H9 (cell line): Measurements from ENCODE around the gene SLC25A25. TPM values are rescaled to one million over a fixed set of nuclear protein-coding genes. Genes with fewer than 3 reads are reported as not detected.

ENCODE experiments used
- DNase-seq: peaks from one replicate; pipeline ENCODE4 v3.0.0-alpha.2; 2017
- H2AFZ ChIP-seq: one replicate; pipeline ENCODE4 v1.6.1; 2013; ENCODE audit warnings: mild to moderate bottlenecking, low read length, control low read depth, moderate library complexity
- H2AK5ac ChIP-seq: 2 replicates; pipeline ENCODE4 v1.6.1; 2013; ENCODE audit warnings: low read length, control low read depth, mixed read lengths; ENCODE audit not compliant: insufficient read length
- H2BK120ac ChIP-seq: one replicate; pipeline ENCODE4 v1.6.1; 2013; ENCODE audit warnings: low read depth, mild to moderate bottlenecking, low read length, control low read depth, inconsistent platforms; ENCODE audit not compliant: poor library complexity, severe bottlenecking
- H2BK12ac ChIP-seq: 2 replicates; pipeline ENCODE4 v1.6.1; 2013; ENCODE audit warnings: low read length, control low read depth, mixed read lengths, low read depth; ENCODE audit not compliant: insufficient read length
- H2BK15ac ChIP-seq: 2 replicates; pipeline ENCODE4 v1.6.1; 2013; ENCODE audit warnings: low read depth, low read length, control low read depth
- H2BK20ac ChIP-seq: one replicate; pipeline ENCODE4 v1.6.1; 2013; ENCODE audit warnings: low read depth, mild to moderate bottlenecking, low read length, control low read depth, inconsistent platforms; ENCODE audit not compliant: poor library complexity, severe bottlenecking
- H2BK5ac ChIP-seq: 2 replicates; pipeline ENCODE4 v1.6.1; 2013; ENCODE audit warnings: low read length, control low read depth, mixed read lengths; ENCODE audit not compliant: insufficient read length
- H3K14ac ChIP-seq: 2 replicates; pipeline ENCODE4 v1.6.1; 2013; ENCODE audit warnings: low read length, control low read depth; ENCODE audit not compliant: insufficient read depth
- H3K18ac ChIP-seq: 2 replicates; pipeline ENCODE4 v1.6.1; 2013; ENCODE audit warnings: low read depth, mild to moderate bottlenecking, mixed read lengths, low read length, control low read depth; ENCODE audit not compliant: insufficient read length
- H3K23ac ChIP-seq: 2 replicates; pipeline ENCODE4 v1.6.1; 2013; ENCODE audit warnings: low read length, control low read depth, mixed read lengths, low read depth; ENCODE audit not compliant: insufficient read length
- H3K23me2 ChIP-seq: 2 replicates; pipeline ENCODE4 v1.6.1; 2013; ENCODE audit warnings: low read depth, mild to moderate bottlenecking, mixed read lengths, low read length, control low read depth; ENCODE audit not compliant: insufficient read length, poor library complexity, severe bottlenecking
- H3K27ac ChIP-seq: 2 replicates; pipeline ENCODE4 v1.5.1; 2013; ENCODE audit warnings: low read length, control low read depth, mixed read lengths, low read depth; ENCODE audit not compliant: insufficient read length
- H3K27me3 ChIP-seq: 2 replicates; pipeline ENCODE4 v1.6.1; 2013; ENCODE audit warnings: low read length, control low read depth, inconsistent platforms; ENCODE audit not compliant: insufficient read depth
- H3K4ac ChIP-seq: 2 replicates; pipeline ENCODE4 v1.6.1; 2013; ENCODE audit warnings: low read depth, mild to moderate bottlenecking, control low read depth, inconsistent platforms, low read length, moderate library complexity
- H3K4me1 ChIP-seq: 2 replicates; pipeline ENCODE4 v1.6.1; 2013; ENCODE audit warnings: low read length, control low read depth, inconsistent platforms; ENCODE audit not compliant: insufficient read depth
- H3K4me2 ChIP-seq: 2 replicates; pipeline ENCODE4 v1.6.1; 2013; ENCODE audit warnings: low read length, control low read depth, mixed read lengths; ENCODE audit not compliant: insufficient read length, insufficient read depth
- H3K56ac ChIP-seq: 2 replicates; pipeline ENCODE4 v1.6.1; 2013; ENCODE audit warnings: low read depth, mild to moderate bottlenecking, mixed read lengths, low read length, control low read depth; ENCODE audit not compliant: insufficient read length
- H3K79me1 ChIP-seq: 2 replicates; pipeline ENCODE4 v1.6.1; 2013; ENCODE audit warnings: low read depth, mild to moderate bottlenecking, moderate library complexity, low read length, control low read depth, inconsistent platforms; ENCODE audit not compliant: insufficient read depth, poor library complexity, severe bottlenecking
- H3K79me2 ChIP-seq: 2 replicates; pipeline ENCODE4 v1.6.1; 2013; ENCODE audit warnings: low read length, control low read depth, inconsistent platforms; ENCODE audit not compliant: insufficient read depth
- H3K9ac ChIP-seq: 2 replicates; pipeline ENCODE4 v1.6.1; 2013; ENCODE audit warnings: low read length, control low read depth, mixed read lengths; ENCODE audit not compliant: insufficient read length; ENCODE audit errors: extremely low read depth
- H3K9me3 ChIP-seq: one replicate; pipeline ENCODE4 v1.6.1; 2013; ENCODE audit warnings: low read depth, low read length, inconsistent platforms; ENCODE audit not compliant: control insufficient read depth
- H3T11ph ChIP-seq: one replicate; pipeline ENCODE4 v1.6.1; 2013; ENCODE audit warnings: mild to moderate bottlenecking, low read length, control low read depth, inconsistent platforms
- H4K20me1 ChIP-seq: one replicate; pipeline ENCODE4 v1.6.1; 2013; ENCODE audit not compliant: control insufficient read depth, insufficient read length, insufficient read depth
- H4K5ac ChIP-seq: 2 replicates; pipeline ENCODE4 v1.6.1; 2013; ENCODE audit warnings: low read depth, mild to moderate bottlenecking, mixed read lengths, low read length, control low read depth; ENCODE audit not compliant: insufficient read length
- H4K8ac ChIP-seq: replicated peaks from 2 replicates; pipeline ENCODE4 v1.6.1; 2013; ENCODE audit warnings: low read length, control low read depth, mixed read lengths, low read depth; ENCODE audit not compliant: insufficient read length
- H4K91ac ChIP-seq: 2 replicates; pipeline ENCODE4 v1.6.1; 2013; ENCODE audit warnings: low read depth, mild to moderate bottlenecking, moderate library complexity, mixed read lengths, low read length, control low read depth; ENCODE audit not compliant: insufficient read length
- H3K27ac Mint-ChIP-seq, 3 experiments: 2 replicates in 2 of 3; 3 replicates in 1 of 3; pipeline ENCODE4 v1.8.0; 2020 to 2021; ENCODE audit warnings: mixed read lengths in 3 of 3, mild to moderate bottlenecking in 1 of 3, moderate library complexity in 1 of 3
- H3K27me3 Mint-ChIP-seq: 2 replicates; pipeline ENCODE4 v1.8.0; 2021; ENCODE audit warnings: low read depth, mild to moderate bottlenecking, moderate library complexity, mixed read lengths
- H3K36me3 Mint-ChIP-seq, 3 experiments: 2 replicates in 2 of 3; 3 replicates in 1 of 3; pipeline ENCODE4 v1.8.0; 2020 to 2021; ENCODE audit warnings: low read depth in 3 of 3, mixed read lengths in 3 of 3; ENCODE audit not compliant: insufficient read depth in 1 of 3
- H3K4me1 Mint-ChIP-seq, 2 experiments: 2 replicates each; pipeline ENCODE4 v1.8.0; 2020; ENCODE audit warnings: mixed read lengths in 2 of 2
- H3K4me3 Mint-ChIP-seq, 2 experiments: 2 replicates in 1 of 2; 3 replicates in 1 of 2; pipeline ENCODE4 v1.8.0; 2020 to 2021; ENCODE audit warnings: mild to moderate bottlenecking in 2 of 2, mixed read lengths in 2 of 2, moderate library complexity in 1 of 2
- H3K9me3 Mint-ChIP-seq, 2 experiments: 2 replicates in 1 of 2; 3 replicates in 1 of 2; pipeline ENCODE4 v1.8.0; 2020; ENCODE audit warnings: mild to moderate bottlenecking in 2 of 2, mixed read lengths in 2 of 2, moderate library complexity in 1 of 2
- CTCF ChIP-seq: fragments of 200-600 bp; sonication (generic); conservative IDR thresholded peaks from 3 replicates; pipeline ENCODE4 v1.8.0; 2021; ENCODE audit warnings: antibody characterized with exemption, mild to moderate bottlenecking
- whole genome bisulfite sequencing: extraction: QIAGEN DNeasy Blood & Tissue Kit; methylation state at CpG from one replicate; pipeline ENCODE4 v1.1.7; 2013; ENCODE audit warnings: missing lambda C conversion rate, low lambda C conversion rate, mixed read lengths; ENCODE audit not compliant: insufficient read length; ENCODE audit errors: extremely low coverage; 5-methylcytosine and 5-hydroxymethylcytosine counted together
- total RNA-seq: library from RNA; stranded (reverse); gene quantifications from 2 replicates; pipeline ENCODE4 v1.2.1, GENCODE V29; 2021

SLC25A25 gene
- total RNA-seq, 1 experiment from 2014 or later = 16.9 TPM

GRCh38 chr9:128097543-128098296, 29.7 kb downstream of the SLC25A25 start:
- no CpG with 5 or more reads among the region's 13 CpGs for WGBS

More at GRCh38 chr9:128097543-128098296, 29.7 kb downstream of the SLC25A25 start:
- H3K4me1 ChIP-seq = peaks cover 5% of the 10 kb centered on the region; the same call in 1 of the 2 replicates
- H3K36me3 Mint-ChIP-seq = peaks cover 12 to 18% (median 18%) of the 10 kb centered on the region in 3 experiments; a peak in 6 of 7 replicates
- H2BK5ac ChIP-seq = no peak overlapping the region
- peak overlapping the region; percentile 28 for H2AK5ac ChIP-seq
- peaks cover 58 to 61% of the 10 kb centered on the region in 2 experiments for H3K4me1 Mint-ChIP-seq
- H3K9me3 Mint-ChIP-seq = no peaks in the 10 kb centered on the region
- no peaks in the 10 kb centered on the region for H3K27me3 Mint-ChIP-seq
- no peak overlapping the region for H2AFZ ChIP-seq
- H3K23ac ChIP-seq = no peak overlapping the region
- peaks cover 7% of the 10 kb centered on the region; the same call in 1 of the 2 replicates for H3K79me2 ChIP-seq
- DNase-seq = no peak
- H4K8ac ChIP-seq = no peak overlapping the region
- H3K14ac ChIP-seq = peak overlapping the region; percentile 79; the same call in 1 of the 2 replicates
- H4K20me1 ChIP-seq = no peaks in the 10 kb centered on the region
- peak overlapping the region; percentile 66 for H2BK12ac ChIP-seq
- H4K5ac ChIP-seq = no peak overlapping the region
- peak overlapping the region; percentile 96 to 99 (median 99); a peak in 6 of 7 replicates for H3K27ac Mint-ChIP-seq
- H3K4ac ChIP-seq = peak overlapping the region; percentile 59
- H3K9me3 ChIP-seq = no peaks in the 10 kb centered on the region
- no peak overlapping the region for H3T11ph ChIP-seq
- H3K27me3 ChIP-seq = no peaks in the 10 kb centered on the region
- no peak overlapping the region for H2BK20ac ChIP-seq
- H3K27ac ChIP-seq = peak overlapping the region; percentile 8
- no peak for TF ChIP-seq CTCF
- peak overlapping the region; percentile 89 for H3K18ac ChIP-seq
- H3K56ac ChIP-seq = no peak overlapping the region
- H4K91ac ChIP-seq = peak overlapping the region; percentile 79
- H3K79me1 ChIP-seq = peaks cover 6% of the 10 kb centered on the region
- peak overlapping the region; percentile 84 to 89; a peak in 4 of 5 replicates for H3K4me3 Mint-ChIP-seq
- peak overlapping the region; percentile 76 for H3K4me2 ChIP-seq
- no peak overlapping the region for H3K9ac ChIP-seq
- H2BK15ac ChIP-seq = no peak overlapping the region
- H3K23me2 ChIP-seq = peaks cover 10% of the 10 kb centered on the region
- peak overlapping the region; percentile 76 for H2BK120ac ChIP-seq
